ENCODE results near the gene TPD52L1.

Gene TPD52L1

GRCh38 chr6:125307150-125307838 is 153.7 kb downstream of the TPD52L1 start:
- no peaks in the 10 kb centered on the region; the same call in 1 of the 2 replicates for H3K27me3 ChIP-seq (replicated peaks; ENCODE audit: control insufficient read depth, insufficient read depth, low read length)
- DNase-seq (ENCODE audit: extremely low read depth, insufficient read length) = no peak
- no peaks in the 10 kb centered on the region for H3K36me3 ChIP-seq (ENCODE audit: control insufficient read depth, insufficient read depth, low read length)
- TF ChIP-seq CTCF (IDR thresholded peaks at IDR 0.05; ENCODE audit: insufficient read depth, low read length, poor library complexity, severe bottlenecking) = no peak
- no peak overlapping the region for H3K4me3 ChIP-seq (replicated peaks; ENCODE audit: low read depth, low read length)

DNA sequence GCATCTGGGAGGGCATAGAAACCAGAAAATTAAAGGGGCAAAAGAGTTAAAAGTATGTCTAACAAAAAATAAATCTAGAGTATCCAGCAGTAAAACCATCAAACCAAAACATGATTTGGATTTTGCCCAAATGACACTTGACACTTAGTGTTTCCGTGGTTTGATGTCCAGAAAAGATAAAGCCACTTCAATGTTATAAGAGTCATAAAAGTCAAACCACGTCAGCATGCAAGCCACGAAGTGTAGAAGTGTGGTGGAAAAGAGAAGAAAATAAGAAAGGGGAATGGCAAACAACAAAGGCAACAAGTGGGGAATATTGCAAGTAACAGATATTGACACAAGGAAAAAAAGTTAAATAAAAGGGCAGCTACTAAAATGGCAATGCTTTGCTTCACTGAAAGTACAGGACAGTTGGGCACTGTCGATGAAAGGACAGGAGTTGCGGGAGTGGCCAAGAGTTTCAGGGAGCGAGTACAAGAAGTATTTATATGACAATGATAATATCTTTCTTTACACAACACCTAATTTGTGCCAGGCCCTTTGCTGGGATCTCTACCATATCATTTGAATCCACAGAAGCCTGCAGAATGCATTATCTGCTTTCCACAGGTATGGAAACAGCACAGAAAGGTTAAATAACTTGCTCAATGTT is 154.5 kb downstream of the TPD52L1 start:
- Histone ChIP-seq H3K27me3 (replicated peaks; ENCODE audit: control insufficient read depth, insufficient read depth, low read length) (no peaks in the 10 kb centered on the region; the same call in 1 of the 2 replicates), H3K4me3 (replicated peaks; ENCODE audit: low read depth, low read length) (no peak overlapping the region), H3K36me3 (ENCODE audit: control insufficient read depth, insufficient read depth, low read length) (no peaks in the 10 kb centered on the region)
- DNase-seq (ENCODE audit: extremely low read depth, insufficient read length) = no peak
- no peak for TF ChIP-seq CTCF (IDR thresholded peaks at IDR 0.05; ENCODE audit: insufficient read depth, low read length, poor library complexity, severe bottlenecking)

DNA sequence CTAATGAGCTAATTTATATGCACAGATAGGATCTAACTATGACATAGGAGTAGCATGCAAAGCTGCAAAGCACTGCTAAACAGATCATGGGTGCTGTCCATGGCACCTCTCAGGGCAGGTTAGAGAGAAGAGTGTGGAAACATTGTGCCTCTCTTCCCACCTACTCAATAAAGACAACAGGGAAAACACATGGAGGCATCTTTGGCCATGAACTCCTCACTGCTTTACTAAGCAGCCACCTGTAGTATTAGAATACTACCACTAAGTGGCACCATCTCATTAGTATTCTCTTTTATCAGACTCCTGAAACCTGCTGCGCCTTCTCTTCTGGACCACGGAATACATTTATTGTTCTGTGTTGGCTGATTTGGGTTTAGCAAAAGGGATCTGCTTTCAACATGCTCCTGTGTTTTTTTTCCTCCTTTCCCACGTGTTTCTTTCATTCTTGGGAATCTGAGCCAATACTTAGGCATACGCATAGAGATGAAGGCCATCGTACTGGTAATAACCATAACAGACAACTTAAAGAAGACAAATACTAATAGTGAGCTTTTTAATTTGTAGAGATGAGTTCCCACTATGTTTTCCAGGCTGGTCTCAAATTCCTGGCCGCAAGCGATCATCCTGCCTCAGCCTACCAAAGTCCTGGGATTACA is 157.5 kb downstream of the TPD52L1 start:
- no peaks in the 10 kb centered on the region for H3K36me3 ChIP-seq (ENCODE audit: control insufficient read depth, insufficient read depth, low read length)
- TF ChIP-seq CTCF (IDR thresholded peaks at IDR 0.05; ENCODE audit: insufficient read depth, low read length, poor library complexity, severe bottlenecking) = peak; percentile 71
- no peak for DNase-seq (ENCODE audit: extremely low read depth, insufficient read length)
- H3K4me3 ChIP-seq (replicated peaks; ENCODE audit: low read depth, low read length) = no peak overlapping the region
- no peaks in the 10 kb centered on the region; the same call in 1 of the 2 replicates for H3K27me3 ChIP-seq (replicated peaks; ENCODE audit: control insufficient read depth, insufficient read depth, low read length)

DNA sequence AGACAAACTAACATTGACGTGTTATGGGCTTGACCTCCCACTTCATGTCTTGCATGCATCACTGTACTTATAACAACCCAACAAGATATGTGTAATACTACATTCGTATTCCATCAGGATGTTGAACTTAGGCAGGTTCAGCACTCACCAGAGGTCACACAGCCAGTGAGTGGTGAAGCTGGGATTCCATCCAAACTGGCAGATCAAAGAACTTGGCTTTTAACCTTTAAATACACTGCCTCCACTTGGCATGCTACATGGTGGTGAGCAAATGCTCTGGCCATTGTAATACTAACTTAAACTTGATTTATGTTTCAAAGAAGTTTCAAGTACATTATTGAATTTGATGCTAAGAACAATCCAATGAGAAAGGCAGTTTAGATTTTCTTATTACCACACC is 158.9 kb downstream of the TPD52L1 start:
- no peak for DNase-seq (ENCODE audit: extremely low read depth, insufficient read length)
- Histone ChIP-seq H3K4me3 (replicated peaks; ENCODE audit: low read depth, low read length) (no peak overlapping the region), H3K36me3 (ENCODE audit: control insufficient read depth, insufficient read depth, low read length) (no peaks in the 10 kb centered on the region), H3K27me3 (replicated peaks; ENCODE audit: control insufficient read depth, insufficient read depth, low read length) (no peaks in the 10 kb centered on the region)
- TF ChIP-seq CTCF (IDR thresholded peaks at IDR 0.05; ENCODE audit: insufficient read depth, low read length, poor library complexity, severe bottlenecking) = no peak

GRCh38 chr6:125312950-125313349 is 159.4 kb downstream of the TPD52L1 start:
- Histone ChIP-seq H3K36me3 (ENCODE audit: control insufficient read depth, insufficient read depth, low read length) (no peaks in the 10 kb centered on the region), H3K4me3 (replicated peaks; ENCODE audit: low read depth, low read length) (no peak overlapping the region), H3K27me3 (replicated peaks; ENCODE audit: control insufficient read depth, insufficient read depth, low read length) (no peaks in the 10 kb centered on the region)
- no peak for DNase-seq (ENCODE audit: extremely low read depth, insufficient read length)
- no peak for TF ChIP-seq CTCF (IDR thresholded peaks at IDR 0.05; ENCODE audit: insufficient read depth, low read length, poor library complexity, severe bottlenecking)

Data from GM06990 (cell line).